ENCODE measurements around the gene NMRK1. TPM values are rescaled to one million over a fixed set of nuclear protein-coding genes. Genes with fewer than 3 reads are reported as not detected.
A peak's percentile ranks its signal among the peaks of the same experiment; 100 is the strongest.

Gene NMRK1
- total RNA-seq, 2 donors from 2014 or later, result 21.4 to 23.3 TPM

DNA sequence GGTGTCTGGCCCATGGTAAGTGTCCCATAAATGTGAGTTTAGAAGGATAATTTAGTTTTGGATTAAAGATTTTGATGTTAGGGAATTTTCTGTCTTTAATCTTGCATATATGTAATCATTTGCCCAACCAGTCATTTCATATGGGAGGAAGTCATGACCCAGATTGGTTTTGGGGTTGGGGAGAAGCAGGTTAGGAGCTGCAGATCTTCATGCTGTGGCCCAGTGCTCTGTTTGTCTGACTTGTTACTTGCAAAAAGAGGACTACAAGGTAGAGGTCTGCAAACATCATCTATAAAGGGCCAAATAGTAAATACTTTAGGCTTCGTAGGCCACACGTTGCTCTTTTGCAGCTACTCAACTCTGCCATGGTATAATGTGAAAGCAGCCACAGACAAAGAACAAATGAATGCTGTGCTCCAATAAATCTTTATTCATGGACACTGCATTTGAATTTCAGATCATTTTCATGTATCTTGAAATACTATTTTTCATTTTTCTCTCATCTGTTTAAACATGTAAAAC is 17.1 kb upstream of the NMRK1 start:
- intact Hi-C loops (cut with DNase I), result no loop called here
- DNase-seq (no peak), ATAC-seq (no peak)

- intact Hi-C loops (cut with DNase I), result no loop called here
Measured at GRCh38 chr9:75104607-75105006, 16.7 kb upstream of the NMRK1 start.

DNA sequence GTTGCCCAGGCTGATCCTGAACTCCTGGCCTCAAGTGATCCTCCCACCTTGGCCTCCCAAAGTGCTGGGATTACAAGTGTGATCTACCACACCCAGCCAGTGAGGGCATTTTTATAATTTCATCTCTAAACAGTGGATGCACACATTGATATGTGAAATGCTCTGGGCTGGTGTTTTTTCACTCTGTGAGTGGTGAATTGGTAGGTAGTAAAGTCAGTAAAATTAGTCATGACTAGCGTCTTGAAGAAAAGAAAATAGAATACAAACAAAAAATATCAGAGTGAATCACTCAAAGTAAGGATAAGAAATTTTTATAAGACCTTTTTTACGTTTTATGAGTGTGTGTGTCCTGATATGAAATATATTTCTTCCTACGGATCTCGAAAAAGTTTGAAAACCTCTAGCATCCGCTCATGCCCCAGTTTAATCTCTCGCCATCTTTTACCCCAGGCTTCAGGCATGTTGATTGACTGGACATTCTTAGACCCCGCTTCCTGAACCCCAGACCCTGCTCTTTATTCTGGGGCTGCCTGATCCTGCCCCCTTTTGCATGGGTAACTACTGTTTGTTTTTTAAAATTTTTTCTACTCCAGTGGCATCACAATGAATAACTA is 14.3 kb upstream of the NMRK1 start:
- DNase-seq, result no peak
- intact Hi-C loops (cut with DNase I), result no loop called here
- ATAC-seq, result no peak

More at GRCh38 chr9:75104607-75105006, 16.7 kb upstream of the NMRK1 start:
- DNase-seq (no peak), ATAC-seq (no peak)

DNA sequence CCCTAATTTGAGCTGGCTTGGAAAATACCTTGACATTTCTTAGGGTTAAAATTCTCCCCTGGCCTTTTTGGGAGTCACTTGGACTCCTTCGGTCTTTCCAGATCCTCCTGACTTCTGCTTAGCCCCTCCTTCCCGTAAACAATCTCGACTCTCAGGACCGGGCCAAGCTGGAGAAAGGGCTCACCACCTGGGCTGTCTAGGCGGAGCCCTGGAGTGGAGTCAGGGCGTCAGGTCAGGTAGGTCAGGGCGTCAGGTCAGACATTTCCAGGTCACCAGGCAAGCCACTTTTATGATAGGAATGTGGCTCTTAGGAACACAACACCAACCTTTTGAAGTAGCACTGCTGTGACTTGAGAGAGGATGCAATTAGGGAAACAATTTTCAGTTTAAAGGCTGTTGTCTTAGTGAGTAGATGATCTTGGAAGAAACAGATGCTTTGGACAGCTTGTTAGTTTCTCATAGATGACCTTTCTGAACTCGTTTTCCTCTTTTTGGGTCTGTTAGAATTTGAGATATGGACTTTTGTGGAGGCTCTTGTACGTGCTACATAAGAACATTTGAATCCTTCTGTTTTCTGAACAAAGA is 13.1 kb upstream of the NMRK1 start:
- no peak for ATAC-seq
- no peak for DNase-seq
- intact Hi-C loops (cut with DNase I), result no loop called here

DNA sequence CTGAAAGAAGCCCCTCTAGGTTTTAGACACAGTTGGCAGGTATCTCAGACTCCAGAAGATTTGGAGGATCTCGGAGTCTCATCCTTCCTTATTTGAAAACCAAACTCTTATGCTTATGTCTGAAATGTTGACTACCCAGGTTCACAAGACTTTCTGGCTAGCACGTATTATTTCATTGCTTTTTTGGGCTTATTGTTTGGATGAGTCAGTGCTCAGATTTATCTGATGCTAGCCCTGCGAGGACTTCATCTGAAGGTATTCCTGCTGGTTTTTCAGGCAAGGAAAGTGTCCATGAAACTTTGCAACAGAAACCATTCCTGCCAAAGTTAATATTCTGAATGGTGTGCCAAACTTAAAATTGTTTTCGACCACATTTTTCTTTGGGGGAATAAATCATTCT is 8.8 kb upstream of the NMRK1 start:
- intact Hi-C loops (cut with DNase I), result no loop called here
- no peak for DNase-seq
- ATAC-seq, result no peak

- no peak for DNase-seq
- no peak for ATAC-seq
- intact Hi-C loops (cut with DNase I), result no loop called here
Measured at GRCh38 chr9:75092766-75093165, 4.8 kb upstream of the NMRK1 start.

DNA sequence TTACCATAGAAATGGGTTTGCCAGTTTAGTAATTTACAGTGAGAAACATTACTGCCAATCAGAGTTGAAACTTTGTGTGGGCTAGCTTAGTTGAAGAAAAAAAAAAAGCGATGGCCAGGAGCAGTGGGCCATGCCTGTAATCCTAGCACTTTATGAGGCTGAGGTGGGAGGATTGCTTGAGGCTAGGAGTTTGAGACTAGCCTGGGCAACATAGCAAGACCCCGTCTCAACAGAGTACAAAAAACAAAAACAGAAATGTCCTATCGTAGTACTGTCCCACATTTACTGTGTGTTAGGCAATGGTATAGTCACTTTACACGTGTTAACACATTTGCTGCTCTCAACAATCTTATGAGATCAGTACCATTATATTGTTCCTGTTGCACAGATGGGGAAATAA is 2.6 kb upstream of the NMRK1 start:
- DNase-seq (no peak), ATAC-seq (no peak)
- intact Hi-C loops (cut with DNase I), result no loop called here

GRCh38 chr9:75089373-75089766 is 1.4 kb upstream of the NMRK1 start:
- no peak for DNase-seq
- ATAC-seq, result no peak
- intact Hi-C loops (cut with DNase I), result loop anchor here in 1 of 2 donors (10.0 kb wide), 1 partner anchor 135 kb away; the partner anchor contains the start of gene C9orf40

GRCh38 chr9:75088646-75089372 is 854 bp upstream of the NMRK1 start:
- DNase-seq (peak; percentile 69), ATAC-seq (peak; percentile 5 to 30)
- intact Hi-C loops (cut with DNase I), result loop anchor here in 1 of 2 donors (10.0 kb wide), 1 partner anchor 134 kb away; the partner anchor contains the start of gene C9orf40

- DNase-seq (peak; percentile 50), ATAC-seq (peak in 1 of 2 donors; percentile 18)
- intact Hi-C loops (cut with DNase I), result loop anchor here in 1 of 2 donors (10.0 kb wide), 1 partner anchor 133 kb away; the partner anchor contains the start of gene C9orf40
Measured at GRCh38 chr9:75087289-75087823, 599 bp downstream of the NMRK1 start.

- ATAC-seq, result no peak
- intact Hi-C loops (cut with DNase I), result loop anchor here in 1 of 2 donors (10.0 kb wide), 1 partner anchor 132 kb away; the partner anchor contains the start of gene C9orf40
- no peak for DNase-seq
Measured at GRCh38 chr9:75086541-75087288, 1.2 kb downstream of the NMRK1 start.

DNA sequence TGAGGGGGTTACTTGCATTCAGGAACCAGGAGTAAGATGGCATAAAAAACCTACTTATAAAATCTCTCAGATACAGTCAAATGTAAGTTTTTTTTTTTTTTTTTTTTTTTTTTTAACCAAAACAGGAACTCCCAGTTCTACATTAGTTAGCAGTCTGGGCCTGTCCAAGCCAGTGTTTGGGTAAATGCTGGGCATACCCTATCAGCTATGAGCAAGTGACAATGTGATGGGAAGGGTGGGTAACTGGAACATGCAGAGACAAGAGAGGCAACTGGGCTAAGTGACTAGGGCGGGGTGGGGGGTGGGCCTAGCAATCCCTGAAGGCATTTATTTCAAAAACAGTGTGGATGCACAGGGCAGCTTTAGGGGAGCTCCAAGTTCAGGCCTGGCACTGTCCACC is 2.3 kb downstream of the NMRK1 start:
- intact Hi-C loops (cut with DNase I), result loop anchor here in 1 of 2 donors (10.0 kb wide), 1 partner anchor 131 kb away; the partner anchor contains the start of gene C9orf40
- DNase-seq, result no peak
- no peak for ATAC-seq

DNA sequence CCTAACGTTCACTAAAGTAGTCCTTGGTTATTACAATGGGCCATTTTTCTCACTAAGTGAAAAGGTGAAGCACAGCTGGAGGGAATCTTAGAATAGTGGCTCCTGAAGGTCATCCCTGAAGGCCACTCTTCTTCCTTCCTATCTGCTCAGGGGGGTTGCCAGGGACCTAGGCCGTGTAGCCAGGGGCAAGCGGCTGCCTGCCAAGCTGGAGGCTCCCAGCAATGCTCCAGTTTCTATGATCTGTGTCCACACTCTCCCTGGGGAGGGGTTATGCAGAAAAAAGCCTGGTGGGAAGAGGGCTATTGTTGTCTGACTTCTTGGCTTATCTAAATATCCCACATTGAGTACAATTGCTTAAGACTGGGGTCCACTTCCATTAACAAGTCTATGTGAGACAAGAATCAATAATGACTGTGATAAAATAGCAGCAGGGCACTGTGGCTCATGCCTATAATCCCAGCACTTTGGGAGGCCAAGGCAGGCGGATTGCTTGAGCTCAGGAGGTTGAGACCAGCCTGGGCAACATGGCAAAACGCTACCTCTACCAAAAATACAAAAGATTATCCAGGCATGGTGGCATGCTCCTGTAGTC is 3.8 kb downstream of the NMRK1 start:
- intact Hi-C loops (cut with DNase I), result loop anchor here in 1 of 2 donors (5.0 to 10.0 kb wide), 3 partner anchors 57 to 307 kb away; partner anchors contain the start of genes C9orf40 and CARNMT1
- ATAC-seq (no peak), DNase-seq (no peak)

- peak; percentile 7 to 12 for ATAC-seq
- intact Hi-C loops (cut with DNase I), result loop anchor here in 1 of 2 donors (5.0 to 10.0 kb wide), 3 partner anchors 56 to 306 kb away; partner anchors contain the start of genes C9orf40 and CARNMT1
- DNase-seq, result peak; percentile 42
Measured at GRCh38 chr9:75083188-75083970, 4.6 kb downstream of the NMRK1 start.

DNA sequence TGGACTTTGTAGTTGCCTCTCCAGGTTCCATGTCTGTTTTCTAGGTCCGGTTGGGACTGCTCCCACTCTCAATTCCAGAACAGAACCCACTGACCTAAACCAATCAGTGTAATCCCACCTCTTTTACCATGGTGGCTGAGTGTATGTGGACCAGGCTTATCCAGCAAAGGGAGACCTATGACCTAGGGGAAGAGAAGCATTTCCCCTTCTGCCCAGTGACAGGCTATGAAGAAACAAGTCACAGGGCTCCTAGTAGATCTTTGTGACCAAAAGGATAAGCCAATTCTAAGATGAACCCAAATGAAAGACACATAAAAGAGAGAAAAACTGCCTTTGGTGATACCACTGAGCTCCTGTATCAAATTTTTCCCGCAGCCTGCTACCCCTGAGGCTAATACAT is 6.3 kb downstream of the NMRK1 start:
- DNase-seq, result no peak
- no peak for ATAC-seq
- intact Hi-C loops (cut with DNase I), result loop anchor here in 1 of 2 donors (5.0 to 10.0 kb wide), 3 partner anchors 54 to 304 kb away; partner anchors contain the start of genes C9orf40 and CARNMT1

DNA sequence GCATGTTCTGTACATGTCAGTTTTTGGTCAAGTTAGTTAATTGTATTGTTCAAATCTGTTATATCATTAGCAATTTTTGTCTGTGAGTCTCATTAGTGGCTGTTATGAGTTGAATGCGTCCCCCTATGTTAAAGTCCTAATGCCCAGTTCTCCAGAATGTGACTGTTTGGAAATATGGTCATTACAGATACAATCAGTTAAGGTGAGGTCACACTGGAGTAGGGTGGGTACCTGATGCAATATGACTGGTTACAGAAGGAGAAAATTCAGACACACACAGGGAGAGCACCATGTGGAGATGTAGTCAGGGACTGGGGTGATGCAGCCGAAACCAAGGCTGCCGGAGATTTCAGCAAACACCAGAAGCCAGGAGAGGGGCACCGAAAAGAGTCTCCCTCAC is 15.1 kb downstream of the NMRK1 start:
- DNase-seq, result no peak
- ATAC-seq, result no peak
- intact Hi-C loops (cut with DNase I), result loop anchor here (5.0 to 10.0 kb wide), 2 partner anchors 298 to 301 kb away; no protein-coding TSS in a partner anchor

DNA sequence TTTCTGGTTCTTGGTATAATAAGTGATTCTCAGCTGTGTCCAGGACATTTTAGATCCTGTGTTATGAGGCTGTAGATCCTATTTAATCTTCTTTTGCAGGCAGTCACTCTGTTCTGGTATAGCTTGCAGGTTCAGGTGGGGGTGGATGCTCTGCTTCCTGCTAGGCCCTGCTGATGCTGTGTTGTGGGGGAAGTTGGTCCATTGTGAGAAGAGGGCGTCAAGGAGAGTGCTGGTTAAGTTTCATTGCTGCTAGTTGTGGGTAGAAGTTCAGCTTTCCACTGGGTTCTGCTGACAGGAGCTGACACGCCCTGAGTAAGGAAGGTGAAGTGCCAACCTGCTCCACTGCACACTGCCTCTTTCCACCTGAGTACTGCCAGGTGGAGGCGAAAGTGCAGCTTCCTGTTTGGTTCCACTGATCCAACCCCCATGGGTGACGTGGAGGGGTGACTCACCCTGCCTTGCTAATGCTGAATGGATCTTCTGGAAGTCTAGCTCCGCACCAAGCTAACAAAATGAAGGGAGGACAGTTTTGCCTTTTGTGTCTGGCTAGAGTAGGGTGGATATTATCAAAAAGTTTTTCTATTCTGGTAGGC is 16.3 kb downstream of the NMRK1 start:
- ATAC-seq, result no peak
- intact Hi-C loops (cut with DNase I), result loop anchor here (5.0 to 10.0 kb wide), 2 partner anchors 297 to 299 kb away; no protein-coding TSS in a partner anchor
- no peak for DNase-seq

Measured in left cardiac atrium (tissue), 4 donors.